SK-N-SH (cell line): ENCODE measurements around the gene CCDC107.

Experiments
- CHD2 ChIP-seq: fragments of 150-350 bp; IDR thresholded peaks from 2 replicates; pipeline ENCODE4 v1.6.1; 2018; ENCODE audit warnings: low read length; ENCODE audit not compliant: partially characterized antibody
- CTCF ChIP-seq: fragments of 200-600 bp; sonication (generic); IDR thresholded peaks from 2 replicates; pipeline ENCODE4 v1.6.1; 2017; ENCODE audit warnings: antibody characterized with exemption, mild to moderate bottlenecking, moderate library complexity
- EP300 ChIP-seq, 2 experiments: IDR thresholded peaks; 2 replicates each; pipeline versions ENCODE4 v1.4.0 to v1.6.1; 2012; ENCODE audit warnings: borderline replicate concordance in 1 of 2, low read depth in 1 of 2, low read length in 1 of 2
- FOXM1 ChIP-seq: IDR thresholded peaks from 2 replicates; pipeline ENCODE4 v1.4.0; 2012; ENCODE audit warnings: low read depth, mild to moderate bottlenecking
- MAX ChIP-seq: IDR thresholded peaks from 2 replicates; pipeline ENCODE4 v1.4.0; 2012; ENCODE audit warnings: low read depth
- MXI1 ChIP-seq: IDR thresholded peaks from 2 replicates; pipeline ENCODE4 v1.6.1; 2012; ENCODE audit warnings: mild to moderate bottlenecking, low read depth, low read length, improper control_type of control experiment
- POLR2AphosphoS5 ChIP-seq: IDR thresholded peaks from 2 replicates; pipeline ENCODE4 v1.6.1; 2012; ENCODE audit warnings: low read depth, low read length
- SIN3A ChIP-seq: IDR thresholded peaks from 2 replicates; pipeline ENCODE4 v1.6.1; 2012; ENCODE audit warnings: low read depth, mild to moderate bottlenecking, low read length, moderate library complexity, borderline replicate concordance
- USF2 ChIP-seq: fragments of 150-350 bp; IDR thresholded peaks from 2 replicates; pipeline ENCODE4 v1.6.1; 2017; ENCODE audit warnings: antibody characterized with exemption, low read length, low read depth, borderline replicate concordance

GRCh38 chr9:35652829-35653209 is 5.3 kb upstream of the CCDC107 start:
- TF ChIP-seq CTCF (no peak), MAX (no peak), SIN3A (no peak), MXI1 (no peak), FOXM1 (no peak), CHD2 (no peak), POLR2AphosphoS5 (no peak), EP300 (IDR thresholded peaks at IDR 0.05; ENCODE audit: borderline replicate concordance in 1 of 2, low read depth in 1 of 2, low read length in 1 of 2) (no peak), USF2 (no peak)
